Mesothelial cell of epicardium (in vitro differentiated cells): ENCODE data around the gene C9orf78. TPM values are rescaled to one million over a fixed set of nuclear protein-coding genes. Genes with fewer than 3 reads are reported as not detected.

ENCODE experiments used
- DNase-seq, 2 experiments: peaks; one replicate each; pipeline ENCODE4 v3.0.0; 2021; ENCODE audit warnings: low spot score in 2 of 2; ENCODE audit not compliant: unreplicated experiment in 2 of 2
- H3K27ac Mint-ChIP-seq: 2 replicates; pipeline ENCODE4 v1.8.0; 2021; ENCODE audit warnings: mixed read lengths
- H3K27me3 Mint-ChIP-seq: 2 replicates; pipeline ENCODE4 v1.8.0; 2021; ENCODE audit warnings: low read depth, mixed read lengths
- H3K36me3 Mint-ChIP-seq: 2 replicates; pipeline ENCODE4 v1.8.0; 2021; ENCODE audit warnings: mixed read lengths
- H3K4me1 Mint-ChIP-seq: 2 replicates; pipeline ENCODE4 v1.8.0; 2021; ENCODE audit warnings: mixed read lengths
- H3K4me3 Mint-ChIP-seq: 2 replicates; pipeline ENCODE4 v1.8.0; 2021; ENCODE audit warnings: mild to moderate bottlenecking, moderate library complexity, mixed read lengths
- H3K9me3 Mint-ChIP-seq: 2 replicates; pipeline ENCODE4 v1.8.0; 2021; ENCODE audit warnings: mixed read lengths
- microRNA-seq: library from miRNA; unstranded; fragments of <30 nt; microRNA quantifications from one replicate; pipeline ENCODE4 v1.2.0, GENCODE V29; 2021; ENCODE audit warnings: inconsistent platforms, mixed read lengths
- total RNA-seq: library from RNA; stranded (reverse); gene quantifications from 3 replicates; pipeline ENCODE4 v1.2.1, GENCODE V29; 2021
- TF ChIP-seq, protein P1 (sequence below): fragments of 200-600 bp; sonication (generic); IDR thresholded peaks from one replicate; pipeline ENCODE4 v1.5.0; 2021; ENCODE audit warnings: antibody characterized with exemption; ENCODE audit not compliant: unreplicated experiment

Gene C9orf78
- total RNA-seq, 1 donor from 2014 or later = 29.9 TPM

DNA sequence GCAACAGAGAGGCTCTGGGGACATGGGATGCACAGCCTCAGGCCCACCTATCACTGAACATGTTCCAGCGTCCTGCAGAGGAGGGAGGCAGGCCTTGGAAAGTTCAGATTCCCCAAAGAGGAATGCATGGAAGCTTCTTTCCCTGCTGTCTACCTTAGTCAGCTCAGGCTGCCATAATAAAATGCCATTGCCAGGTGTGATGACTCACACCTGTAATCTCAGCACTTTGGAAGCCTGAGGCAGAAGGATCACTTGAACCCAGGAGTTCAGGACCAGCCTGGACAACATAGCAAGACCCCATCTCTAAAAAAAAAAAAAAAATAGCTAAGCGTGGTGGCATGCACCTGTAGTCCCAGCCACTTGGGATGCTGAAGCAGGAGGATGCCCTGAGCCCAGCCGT lies 56.6 kb downstream of the C9orf78 start:
- no peak for DNase-seq
- Mint-ChIP-seq H3K36me3 (no peaks in the 10 kb centered on the region), H3K27me3 (no peaks in the 10 kb centered on the region), H3K4me3 (no peak overlapping the region), H3K4me1 (peaks cover 28% of the 10 kb centered on the region), H3K9me3 (no peaks in the 10 kb centered on the region), H3K27ac (no peak overlapping the region)
- TF ChIP-seq, protein P1, sequence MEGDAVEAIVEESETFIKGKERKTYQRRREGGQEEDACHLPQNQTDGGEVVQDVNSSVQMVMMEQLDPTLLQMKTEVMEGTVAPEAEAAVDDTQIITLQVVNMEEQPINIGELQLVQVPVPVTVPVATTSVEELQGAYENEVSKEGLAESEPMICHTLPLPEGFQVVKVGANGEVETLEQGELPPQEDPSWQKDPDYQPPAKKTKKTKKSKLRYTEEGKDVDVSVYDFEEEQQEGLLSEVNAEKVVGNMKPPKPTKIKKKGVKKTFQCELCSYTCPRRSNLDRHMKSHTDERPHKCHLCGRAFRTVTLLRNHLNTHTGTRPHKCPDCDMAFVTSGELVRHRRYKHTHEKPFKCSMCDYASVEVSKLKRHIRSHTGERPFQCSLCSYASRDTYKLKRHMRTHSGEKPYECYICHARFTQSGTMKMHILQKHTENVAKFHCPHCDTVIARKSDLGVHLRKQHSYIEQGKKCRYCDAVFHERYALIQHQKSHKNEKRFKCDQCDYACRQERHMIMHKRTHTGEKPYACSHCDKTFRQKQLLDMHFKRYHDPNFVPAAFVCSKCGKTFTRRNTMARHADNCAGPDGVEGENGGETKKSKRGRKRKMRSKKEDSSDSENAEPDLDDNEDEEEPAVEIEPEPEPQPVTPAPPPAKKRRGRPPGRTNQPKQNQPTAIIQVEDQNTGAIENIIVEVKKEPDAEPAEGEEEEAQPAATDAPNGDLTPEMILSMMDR = no peak

DNA sequence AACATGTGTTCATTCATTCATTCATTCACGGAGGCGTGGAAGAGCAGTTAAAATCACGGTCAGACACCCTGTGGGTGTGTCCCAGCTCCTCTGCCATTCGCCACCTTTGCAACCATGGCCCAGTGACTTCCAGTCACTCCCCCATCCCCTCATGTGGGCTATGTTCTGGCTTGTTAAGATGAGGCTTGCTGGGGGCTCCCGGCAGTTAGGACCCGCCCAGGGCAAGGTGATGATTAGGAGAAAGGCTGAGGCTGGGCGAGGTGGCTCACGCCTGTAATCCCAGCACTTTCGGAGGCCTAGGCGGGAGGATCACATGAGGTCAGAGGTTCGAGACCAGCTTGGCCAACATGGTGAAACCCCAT lies 57.3 kb downstream of the C9orf78 start:
- Mint-ChIP-seq H3K9me3 (no peaks in the 10 kb centered on the region), H3K4me3 (no peak overlapping the region), H3K27me3 (no peaks in the 10 kb centered on the region), H3K36me3 (no peaks in the 10 kb centered on the region), H3K27ac (peak overlapping the region; percentile 96), H3K4me1 (peaks cover 28% of the 10 kb centered on the region)
- no peak for DNase-seq
- TF ChIP-seq, protein P1 = no peak

Small RNA genes lying within 50 kb of the gene (microRNA-seq; reads per million reads assigned to microRNA genes)
- 2.3 reads per million for gene MIR6855

Other genes starting within 250 kb of the C9orf78 start
- gene C9orf50, start 214.2 kb downstream of the C9orf78 start, total RNA-seq = 0.23 to 0.87 TPM (median 0.69 TPM) in 3 replicates
- gene NTMT1, start 209.1 kb downstream of the C9orf78 start, total RNA-seq = 30.7 to 33.3 TPM (median 33.0 TPM) in 3 replicates
- gene ASB6, start 193.1 kb downstream of the C9orf78 start, total RNA-seq = 24.5 to 26.2 TPM (median 24.6 TPM) in 3 replicates
- gene PRRX2, start 169.6 kb downstream of the C9orf78 start, total RNA-seq = 7.5 to 10.1 TPM (median 8.7 TPM) in 3 replicates
- gene PTGES, start 82.2 kb downstream of the C9orf78 start, total RNA-seq = 28.4 to 30.1 TPM (median 29.6 TPM) in 3 replicates
- 15.3 to 18.0 TPM (median 16.1 TPM) in 3 replicates for gene TOR1B, start 32.1 kb downstream of the C9orf78 start, total RNA-seq
- gene TOR1A, start 11.1 kb downstream of the C9orf78 start, total RNA-seq = 33.7 to 34.8 TPM (median 33.8 TPM) in 3 replicates
- 47.1 to 49.0 TPM (median 47.7 TPM) in 3 replicates for gene USP20, start 183 bp upstream of the C9orf78 start, total RNA-seq
- 48.3 to 52.4 TPM (median 49.9 TPM) in 3 replicates for gene FNBP1, start 207.9 kb upstream of the C9orf78 start, total RNA-seq
- 67.4 to 68.5 TPM (median 68.0 TPM) in 3 replicates for gene GPR107, start 218.6 kb upstream of the C9orf78 start, total RNA-seq